ENCODE measurements around the gene MTO1.

DNA sequence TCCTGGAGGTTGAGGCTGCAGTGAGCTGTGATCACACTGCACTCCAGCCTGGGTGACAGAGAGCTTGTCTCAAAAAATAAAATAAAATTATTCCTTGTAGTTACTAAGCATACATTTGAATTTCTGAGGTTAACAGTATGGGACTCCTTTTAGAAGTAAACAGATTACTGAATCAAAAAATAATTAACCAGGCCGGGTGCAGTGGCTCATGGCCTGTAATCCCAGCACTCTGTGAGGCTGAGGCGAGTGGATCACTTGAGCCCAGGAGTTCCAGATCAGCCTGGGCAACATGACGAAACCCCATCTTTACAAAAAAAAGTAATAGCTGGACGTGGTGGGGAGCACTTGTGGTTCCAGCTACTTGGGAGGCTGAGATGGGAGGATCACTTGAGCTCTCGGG, 81.4 kb downstream of the MTO1 start:
- TF ChIP-seq POLR2AphosphoS5 (IDR thresholded peaks at IDR 0.05) = no peak
- TF ChIP-seq POLR2A (IDR thresholded peaks at IDR 0.05) = no peak
